HG03196 (cell line): ENCODE measurements around the gene PGA4.
"Not testable (repeated sequence)": the region's sequence is repeated elsewhere in the genome, so short reads cannot be mapped to it uniquely, and the experiment has no call there.

Experiments
- ATAC-seq: cut with Tn5 transposase; IDR thresholded peaks from one replicate; pipeline ENCODE4 v1.9.1; 2021; ENCODE audit not compliant: unreplicated experiment

The PGA4 gene

DNA sequence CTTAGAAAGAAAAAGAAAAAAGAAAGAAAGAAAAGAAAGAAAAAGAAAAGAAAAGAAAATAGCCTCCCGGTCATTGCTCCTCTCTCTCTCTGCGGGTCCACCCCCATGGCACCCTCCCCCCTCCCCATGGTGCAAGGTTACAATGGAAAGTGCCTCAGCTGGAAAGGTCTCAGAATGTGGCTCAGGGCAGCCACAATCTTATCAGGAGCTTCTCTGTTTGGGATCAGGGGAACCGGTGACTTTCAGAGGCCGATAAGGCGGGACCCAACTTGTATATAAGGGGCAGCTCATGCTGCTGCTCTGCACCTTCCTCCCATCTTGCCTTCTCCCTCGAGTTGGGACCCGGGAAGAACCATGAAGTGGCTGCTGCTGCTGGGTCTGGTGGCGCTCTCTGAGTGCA is at the start of gene PGA4:
Gene PGA4 (plus strand): TSS at position 301 of the 400 bp plus-strand sequence. CDS start 54 bp downstream, at position 355.
- ATAC-seq: not testable (repeated sequence)

DNA sequence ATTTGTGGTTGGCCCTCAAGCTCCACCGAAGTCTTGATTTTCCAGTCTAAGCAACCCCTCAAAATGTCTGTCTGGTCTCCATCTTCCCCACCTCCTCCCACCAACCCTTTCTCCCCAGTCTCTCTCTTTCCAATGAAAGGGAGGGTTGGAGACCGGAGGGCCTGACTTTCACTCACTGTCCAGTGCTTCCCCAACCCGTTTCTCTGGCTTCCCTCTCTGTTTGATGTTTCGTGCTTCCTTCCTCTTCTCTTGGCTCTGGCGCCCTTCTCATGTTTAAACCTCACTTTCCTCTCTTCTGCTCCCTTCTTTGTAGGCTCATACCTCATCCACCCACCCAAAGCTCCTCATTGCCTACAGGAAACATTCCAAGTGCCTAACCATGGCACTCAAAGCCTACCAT is 49.8 kb upstream of the PGA4 start:
- no peak for ATAC-seq

DNA sequence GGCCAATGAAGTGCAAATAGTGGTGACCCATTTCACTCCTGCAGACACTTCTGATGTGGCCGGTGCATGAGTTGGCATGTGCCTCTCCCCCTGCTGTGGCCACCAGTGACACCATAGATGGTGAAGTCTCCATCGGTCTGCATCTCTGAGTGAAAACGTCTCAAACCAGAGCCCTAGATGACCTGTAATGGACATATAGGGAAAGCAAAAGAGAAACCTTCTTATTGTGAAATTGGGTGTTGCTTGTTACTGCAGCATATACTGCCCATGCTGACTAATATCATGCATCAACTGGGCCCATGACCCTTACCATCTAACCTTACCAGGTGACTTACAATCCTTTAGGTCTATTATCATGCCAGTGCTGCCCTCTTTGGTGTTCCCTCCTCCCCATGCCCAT is 49.3 kb upstream of the PGA4 start:
- no peak for ATAC-seq

DNA sequence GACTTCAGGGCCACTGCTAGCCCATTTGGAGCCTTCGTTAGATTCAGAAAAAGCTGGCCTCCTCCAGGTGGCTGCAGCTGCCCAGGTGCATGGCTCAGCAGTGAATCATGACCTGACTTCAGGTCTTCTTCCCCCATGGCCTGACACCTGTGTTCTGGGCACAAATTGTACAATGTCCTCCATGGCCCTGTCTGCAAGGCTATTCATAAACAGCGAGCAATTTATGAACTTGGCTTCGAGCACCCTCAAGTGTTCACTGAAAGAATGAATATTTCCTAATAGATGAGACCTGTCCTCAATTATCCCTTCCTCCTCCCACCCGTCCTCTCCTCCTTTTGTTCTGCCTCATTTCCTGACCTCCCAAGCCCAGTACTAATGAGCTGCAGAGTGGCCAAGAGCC is 48.7 kb upstream of the PGA4 start:
- no peak for ATAC-seq

GRCh38 chr11:61174273-61174672 is 47.9 kb upstream of the PGA4 start:
- no peak for ATAC-seq

- ATAC-seq: no peak
Observed at GRCh38 chr11:61174949-61175348, 47.2 kb upstream of the PGA4 start.

DNA sequence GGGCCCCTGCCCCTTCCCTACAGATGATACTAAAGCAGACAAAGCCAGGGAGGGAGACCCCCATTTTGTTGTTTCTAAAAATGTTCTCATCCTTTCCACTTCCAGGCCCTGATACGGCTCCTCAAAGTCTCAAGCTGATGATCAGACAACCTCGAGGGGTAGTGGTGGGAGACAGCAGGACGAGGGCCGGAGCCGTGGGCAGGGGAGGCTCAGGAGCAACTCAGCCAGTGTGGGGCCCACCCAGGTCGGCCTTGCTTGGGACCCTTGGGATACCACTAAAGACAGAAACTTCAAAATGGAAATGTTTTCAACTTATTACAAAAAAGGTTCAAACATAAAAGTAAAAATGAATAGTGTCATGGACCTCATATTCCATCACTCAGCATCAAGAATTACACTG is 45.7 kb upstream of the PGA4 start:
- no peak for ATAC-seq

GRCh38 chr11:61180205-61180604 is 41.9 kb upstream of the PGA4 start:
- not testable (repeated sequence) for ATAC-seq

DNA sequence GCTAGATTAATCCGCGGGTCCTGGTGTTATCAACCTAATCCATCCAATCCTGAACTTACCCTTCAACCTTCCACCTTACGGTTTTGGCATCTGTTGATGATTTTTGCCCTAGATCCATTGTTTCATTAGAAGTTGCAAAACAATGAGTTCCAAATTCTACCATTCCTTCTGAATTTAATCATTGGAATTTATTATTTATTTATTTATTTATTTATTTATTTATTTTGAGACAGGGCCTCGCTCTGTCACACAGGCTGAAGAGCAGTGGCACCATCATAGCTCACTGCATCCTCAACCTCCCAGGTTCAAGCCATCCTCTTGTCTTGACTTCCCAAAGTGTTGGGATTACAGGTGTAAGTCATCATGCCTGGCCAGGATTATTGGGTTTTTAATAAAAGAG is 40.7 kb upstream of the PGA4 start:
- ATAC-seq: no peak

DNA sequence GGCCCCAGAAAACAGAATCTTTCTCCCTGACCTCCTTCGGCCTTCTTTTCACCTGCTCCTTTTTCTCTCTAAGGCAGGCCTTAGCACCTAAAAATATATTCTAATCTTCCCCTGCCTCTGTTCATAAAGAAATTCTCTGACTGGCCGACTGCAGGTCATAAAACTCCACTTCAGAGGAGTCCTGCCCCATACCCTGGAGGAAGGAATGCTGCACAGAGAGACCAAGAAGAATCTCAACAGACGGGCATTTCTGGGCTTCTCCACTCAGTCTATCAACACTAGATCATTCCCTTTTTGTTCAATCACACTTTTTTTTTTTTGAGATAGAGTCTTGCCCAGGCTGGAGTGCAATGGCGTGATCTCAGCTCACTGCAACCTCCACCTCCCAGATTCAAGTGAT is 38.5 kb upstream of the PGA4 start:
- ATAC-seq: no peak

DNA sequence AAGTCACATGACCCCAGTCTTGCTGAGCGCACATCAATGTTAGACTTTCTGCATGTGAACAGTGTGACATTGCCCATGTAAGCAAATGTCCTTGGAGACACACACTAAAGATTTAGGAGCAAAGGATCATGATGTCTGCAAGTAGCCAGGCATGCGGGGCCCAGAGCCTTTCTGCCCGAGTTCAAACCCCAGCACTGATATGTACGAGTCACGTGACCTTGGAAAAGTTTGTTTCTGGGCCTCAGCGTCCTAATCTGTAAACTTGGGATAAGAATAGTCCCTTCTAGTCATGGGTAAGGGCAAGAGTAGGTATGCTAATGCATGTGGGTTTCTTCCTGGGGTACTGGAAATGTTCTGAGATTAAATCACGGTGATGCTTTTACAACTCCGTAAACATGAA is 35.6 kb upstream of the PGA4 start:
- ATAC-seq: no peak

DNA sequence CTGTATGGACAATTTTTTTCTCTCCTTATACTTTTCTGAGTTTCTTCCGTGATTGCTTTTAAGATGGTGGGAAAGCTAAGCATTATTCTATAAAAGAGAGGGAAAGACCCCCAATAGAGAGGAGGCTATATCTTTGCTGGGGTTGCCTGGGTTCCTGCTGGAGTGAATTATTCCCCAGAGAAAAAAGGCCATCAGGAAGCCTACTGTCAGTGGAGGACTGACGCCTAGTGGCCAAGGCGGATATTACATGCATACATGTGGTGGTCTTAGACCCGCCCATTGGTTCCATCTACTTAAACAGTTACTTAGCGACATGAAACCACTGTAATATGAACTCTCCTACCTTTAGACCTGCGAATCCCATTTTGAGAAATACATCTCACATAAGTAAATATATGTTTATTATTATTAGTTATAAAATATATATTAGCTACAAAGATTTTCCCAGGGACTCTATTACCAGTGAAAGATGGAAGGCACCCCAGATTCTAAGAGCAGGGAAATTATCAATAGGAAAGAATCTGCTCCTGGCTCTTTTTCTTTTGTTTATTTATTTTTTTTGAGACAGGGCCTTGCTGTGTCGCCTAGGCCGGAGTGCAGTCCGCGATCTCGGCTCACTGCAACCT is 34.5 kb upstream of the PGA4 start:
- no peak for ATAC-seq

GRCh38 chr11:61189933-61190332 is 32.2 kb upstream of the PGA4 start:
- no peak for ATAC-seq

- ATAC-seq: no peak
Observed at GRCh38 chr11:61193596-61193995, 28.6 kb upstream of the PGA4 start.

DNA sequence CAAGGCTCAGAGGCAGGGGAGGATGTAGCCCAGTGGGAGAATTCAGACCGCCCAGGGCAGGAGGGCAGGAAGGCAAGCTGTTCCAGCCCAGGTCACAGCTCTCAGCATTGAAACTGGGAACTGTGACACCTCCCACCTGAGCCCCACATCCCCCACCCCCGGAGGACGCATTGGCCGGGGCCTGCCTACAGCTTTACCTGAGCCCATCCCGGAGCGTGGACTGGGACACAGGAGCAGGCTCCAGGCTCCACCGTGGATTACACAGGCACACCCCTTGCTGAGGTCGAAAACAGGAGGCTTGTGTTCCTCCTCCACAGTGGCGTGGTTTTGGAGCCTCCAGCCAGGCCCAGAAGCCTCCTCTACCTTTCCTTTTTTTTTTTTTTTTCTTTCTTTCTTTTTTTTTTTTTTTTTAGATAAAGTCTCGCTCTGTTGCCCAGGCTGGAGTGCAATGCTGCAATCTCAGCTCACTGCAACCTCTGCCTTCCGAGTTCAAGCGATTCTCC is 27.9 kb upstream of the PGA4 start:
- no peak for ATAC-seq

GRCh38 chr11:61194981-61195695 is 27.0 kb upstream of the PGA4 start:
- ATAC-seq: no peak

DNA sequence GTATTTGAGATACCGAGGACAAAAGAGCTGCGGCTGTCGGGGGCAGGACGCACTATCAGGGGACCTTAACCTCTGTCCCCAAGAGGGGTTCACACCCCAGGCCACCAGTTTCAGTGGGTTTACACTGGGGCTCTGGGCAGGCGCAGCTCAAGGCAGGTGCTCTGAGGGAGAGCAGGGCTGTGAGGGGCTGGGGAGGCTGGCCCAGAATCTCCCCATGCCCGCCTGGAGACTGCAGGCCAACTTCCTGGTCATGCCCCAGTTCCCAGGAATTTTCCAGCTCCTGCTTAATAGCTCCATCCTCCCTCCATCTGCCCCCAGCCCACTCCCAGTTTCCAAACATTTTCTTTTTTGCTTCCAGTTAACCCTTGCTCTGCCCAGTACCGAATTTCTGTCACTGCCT is 26.4 kb upstream of the PGA4 start:
- no peak for ATAC-seq

- no peak for ATAC-seq
Observed at GRCh38 chr11:61198361-61198760, 23.8 kb upstream of the PGA4 start.

DNA sequence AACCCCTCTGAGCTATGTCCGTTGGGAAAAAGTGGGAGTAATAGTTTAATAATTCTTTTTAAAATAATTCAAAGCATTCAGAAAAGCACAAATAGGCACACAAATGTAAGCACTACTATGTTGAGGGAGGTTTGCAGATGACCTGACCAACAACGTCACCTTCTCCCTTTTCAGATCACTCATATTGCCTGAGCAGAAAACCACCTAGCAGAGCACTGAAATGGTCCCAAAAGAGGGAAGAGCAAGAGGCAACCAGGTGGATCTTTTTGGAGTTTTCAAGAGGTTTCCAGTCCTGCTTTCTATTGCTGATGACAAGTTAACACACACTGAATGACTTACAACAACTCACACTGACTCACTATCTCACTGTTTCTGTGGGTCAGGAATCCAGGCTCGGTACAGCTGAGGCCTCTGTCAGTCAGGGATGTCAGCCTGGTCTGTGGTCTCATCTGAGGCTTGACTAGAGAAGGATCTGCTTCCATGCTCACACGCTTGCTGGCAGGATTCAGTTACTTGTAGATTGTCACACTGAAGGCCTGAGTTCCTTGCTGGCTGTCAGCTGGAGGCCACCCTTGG is 23.1 kb upstream of the PGA4 start:
- no peak for ATAC-seq

DNA sequence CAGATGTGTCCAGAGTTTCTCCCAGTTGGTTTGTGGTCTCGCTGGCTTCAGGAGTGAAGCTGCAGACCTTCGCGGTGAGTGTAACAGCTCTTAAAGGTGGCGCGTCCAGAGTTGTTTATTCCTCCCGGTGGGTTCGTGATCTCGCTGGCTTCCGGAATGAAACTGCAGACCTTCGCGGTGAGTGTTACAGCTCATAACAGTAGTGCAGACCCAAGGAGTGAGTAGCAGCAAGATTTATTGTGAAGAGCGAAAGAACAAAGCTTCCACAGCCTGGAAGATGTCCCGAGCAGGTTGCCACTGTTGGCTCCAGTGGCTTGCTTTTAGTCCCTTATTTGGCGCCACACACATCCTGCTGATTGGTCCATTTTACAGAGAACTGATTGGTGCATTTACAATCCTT is 20.7 kb upstream of the PGA4 start:
- no peak for ATAC-seq

- ATAC-seq: not testable (repeated sequence)
Observed at GRCh38 chr11:61202950-61203746, 19.0 kb upstream of the PGA4 start, which contains the start of gene PGA3. TSS of gene PGA3 (plus strand) at chr11:61203515. CDS start at chr11:61203565, 50 bp downstream.
